Stimulated activated CD8-positive, alpha-beta memory T cell treated with anti-CD3 and anti-CD28 coated beads, Interleukin-15, amount 100 ng/mL, for 1 hour (primary cell): ENCODE results near the gene CARD19.

Experiments
- DNase-seq: peaks from one replicate; pipeline ENCODE4 v3.0.0-alpha.2; 2020; ENCODE audit warnings: low read depth

The CARD19 gene

DNA sequence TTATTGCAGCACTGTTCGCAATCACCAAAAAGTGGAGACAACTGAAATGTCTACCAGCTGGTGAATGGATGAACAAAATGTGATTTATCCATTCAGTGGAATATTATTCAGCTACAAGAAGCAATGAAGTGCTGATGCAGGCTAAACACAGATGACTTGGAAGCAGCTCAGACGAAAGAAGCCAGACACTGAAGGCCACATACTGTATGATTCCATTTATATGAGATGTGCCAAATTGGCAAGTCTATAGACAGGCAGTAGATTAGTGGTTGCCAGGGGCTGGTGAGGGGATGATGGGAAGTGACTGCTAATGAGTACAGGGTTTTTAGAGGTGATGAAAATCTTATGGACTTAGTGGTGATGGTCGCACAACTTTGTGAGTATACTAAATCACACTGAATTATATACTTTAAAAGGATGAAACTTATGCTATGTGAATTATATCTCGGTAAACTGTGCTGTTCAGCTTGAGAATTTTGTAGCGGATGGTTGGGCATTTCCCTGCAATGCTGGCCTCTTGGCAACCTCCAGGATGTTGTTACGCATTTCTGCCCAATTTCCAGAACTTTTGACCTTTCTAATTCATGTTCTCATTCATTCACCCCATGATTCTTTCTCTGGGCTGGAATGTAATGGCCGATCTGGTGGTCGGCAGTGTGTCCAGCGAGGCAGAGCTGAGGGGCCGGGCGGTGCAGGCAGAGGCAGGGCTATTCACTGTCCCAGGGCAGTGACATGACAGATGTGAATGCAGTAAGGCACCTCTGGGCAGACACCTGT lies 66.0 kb downstream of the CARD19 start:
- no peak for DNase-seq
